Stomach (tissue), 9 donors: ENCODE data around the gene PRR18. TPM values are rescaled to one million over a fixed set of nuclear protein-coding genes. Genes with fewer than 3 reads are reported as not detected.
A peak's percentile ranks its signal among the peaks of the same experiment; 100 is the strongest.

Experiments used
- DNase-seq, 2 donors: peaks; one replicate each; pipeline versions ENCODE4 v3.0.0 to v3.0.0-alpha.2; 2013 to 2019
- H3K27ac ChIP-seq, 5 donors: fragments of 200-600 bp in 4 of 5; sonication (generic) in 4 of 5; one replicate each; pipeline ENCODE4 v1.5.1; 2013 to 2019; ENCODE audit warnings: mild to moderate bottlenecking in 1 of 5, moderate library complexity in 1 of 5
- H3K27me3 ChIP-seq, 3 donors: fragments of 200-600 bp; sonication (generic); one replicate each; pipeline ENCODE4 v1.5.1; 2017 to 2019; ENCODE audit warnings: mixed run types in 1 of 3
- H3K36me3 ChIP-seq, 4 donors: fragments of 200-600 bp; sonication (generic); 1 replicate in 3 of 4; 2 replicates in 1 of 4; pipeline ENCODE4 v1.5.1; 2016 to 2019
- H3K4me1 ChIP-seq, 4 donors: fragments of 200-600 bp; sonication (generic); one replicate each; pipeline ENCODE4 v1.5.1; 2016 to 2019
- H3K4me3 ChIP-seq, 4 donors: fragments of 200-600 bp; sonication (generic) in 3 of 4; one replicate each; pipeline ENCODE4 v1.5.1; 2016 to 2019; ENCODE audit warnings: mild to moderate bottlenecking in 1 of 4
- H3K9me3 ChIP-seq, 4 donors: fragments of 200-600 bp; sonication (generic); one replicate each; pipeline ENCODE4 v1.5.1; 2016 to 2019
- CTCF ChIP-seq, 7 experiments: fragments of 450-650 bp in 4 of 7; fragments of 200-600 bp in 3 of 7; sonication (generic) in 3 of 7; IDR thresholded peaks; one replicate each; pipeline ENCODE4 v1.5.1; 2016 to 2019; ENCODE audit warnings: antibody characterized with exemption in 7 of 7, control low read depth in 2 of 7, mild to moderate bottlenecking in 1 of 7
- EP300 ChIP-seq: sonication (generic); formaldehyde crosslinking; IDR thresholded peaks from one replicate; pipeline ENCODE4 v1.6.1; 2017; ENCODE audit warnings: antibody characterized with exemption
- POLR2A ChIP-seq, 4 donors: fragments of 450-650 bp; IDR thresholded peaks; one replicate each; pipeline ENCODE4 v1.6.1; 2016; ENCODE audit warnings: antibody characterized with exemption in 4 of 4, control low read depth in 2 of 4, mild to moderate bottlenecking in 1 of 4, moderate library complexity in 1 of 4
- POLR2AphosphoS5 ChIP-seq, 3 donors: sonication (generic); formaldehyde crosslinking; IDR thresholded peaks; one replicate each; pipeline ENCODE4 v1.6.1; 2016; ENCODE audit warnings: antibody characterized with exemption in 3 of 3
- WGBS, 5 donors: extraction: QIAGEN DNeasy Blood & Tissue Kit in 3 of 5; methylation state at CpG; one replicate each; pipeline versions ENCODE4 v1.1.5 to v1.1.7; 2013 to 2018; 5-methylcytosine and 5-hydroxymethylcytosine counted together
- intact Hi-C: fragments of 100-400 bp; cut with DNase I; formaldehyde crosslinking; loops from one replicate; pipeline ENCODE4 v1.15.1; 2023; ENCODE audit warnings: low total_unique reads
- polyA plus RNA-seq, 3 donors: library from polyadenylated mRNA; stranded (reverse); fragments of 200-250 nt; gene quantifications; one replicate each; pipeline ENCODE4 v1.2.3, GENCODE V29; 2013
- total RNA-seq, 5 donors: library from RNA; depleted of rRNA; stranded (reverse); fragments of >200 nt; gene quantifications; one replicate each; pipeline versions ENCODE4 v1.1.0 to v1.2.3, GENCODE V29; 2014 to 2016
- donor health status: healthy with polysubstance abuse.
- donor health status: Bipolar disorder and iron deficiency.
- donor health status: healthy.

PRR18 gene
- total and polyA plus RNA-seq, 8 donors = 0.18 TPM; not detected in 7

DNA sequence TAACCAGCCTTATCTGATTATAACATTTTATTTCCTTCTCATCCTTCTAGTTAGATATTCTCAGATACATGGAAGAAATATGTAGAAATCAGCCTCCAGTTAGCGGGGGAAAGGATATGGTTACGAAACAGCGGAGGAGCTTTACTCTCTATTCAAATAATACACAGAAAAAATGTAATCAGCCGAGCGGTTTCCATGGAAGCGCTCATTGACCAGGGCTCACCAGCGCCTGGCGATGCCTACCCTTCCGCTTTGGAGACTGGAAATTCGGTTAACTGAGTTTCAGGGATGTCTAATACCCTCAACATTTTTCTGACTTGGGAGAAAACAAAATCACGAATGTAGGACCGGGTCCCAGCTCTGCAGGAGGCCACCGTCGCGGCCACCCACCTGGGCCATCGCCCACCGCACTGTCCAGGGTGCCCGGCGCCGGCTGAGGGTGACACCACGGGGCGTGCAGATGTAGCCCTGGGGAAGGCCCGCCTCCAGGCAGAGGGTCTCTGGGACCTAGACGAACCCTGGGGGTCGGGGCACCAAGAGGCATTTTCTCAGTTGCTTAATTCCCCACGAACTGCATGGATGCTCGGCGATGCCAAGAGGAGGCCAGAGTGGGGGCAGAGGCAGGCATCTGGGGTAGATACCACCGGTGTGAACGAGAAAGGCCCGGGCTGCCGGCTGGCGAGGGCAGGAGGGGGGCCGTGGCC lies 1.7 kb downstream of the PRR18 start:
- intact Hi-C loops = no loop called here
- WGBS, 5 donors = 40 to 60% (median 47%) methylated on average over 29 to 34 of the region's 34 CpGs
- Histone ChIP-seq H3K36me3 (no peaks in the 10 kb centered on the region), H3K27me3 (peaks cover 8 to 79% (median 37%) of the 10 kb centered on the region in 3 donors), H3K27ac (no peak overlapping the region), H3K9me3 (no peaks in the 10 kb centered on the region), H3K4me1 (peaks cover 18 to 30% (median 27%) of the 10 kb centered on the region in 4 donors), H3K4me3 (peak overlapping the region; percentile 48 to 71 (median 52))
- TF ChIP-seq CTCF (IDR thresholded peaks at IDR 0.05) = no peak
- TF ChIP-seq EP300 = no peak
- no peak for TF ChIP-seq POLR2A (IDR thresholded peaks at IDR 0.05)
- TF ChIP-seq POLR2AphosphoS5 (IDR thresholded peaks at IDR 0.05) = no peak
- peak in 1 of 2 donors; percentile 37 for DNase-seq

DNA sequence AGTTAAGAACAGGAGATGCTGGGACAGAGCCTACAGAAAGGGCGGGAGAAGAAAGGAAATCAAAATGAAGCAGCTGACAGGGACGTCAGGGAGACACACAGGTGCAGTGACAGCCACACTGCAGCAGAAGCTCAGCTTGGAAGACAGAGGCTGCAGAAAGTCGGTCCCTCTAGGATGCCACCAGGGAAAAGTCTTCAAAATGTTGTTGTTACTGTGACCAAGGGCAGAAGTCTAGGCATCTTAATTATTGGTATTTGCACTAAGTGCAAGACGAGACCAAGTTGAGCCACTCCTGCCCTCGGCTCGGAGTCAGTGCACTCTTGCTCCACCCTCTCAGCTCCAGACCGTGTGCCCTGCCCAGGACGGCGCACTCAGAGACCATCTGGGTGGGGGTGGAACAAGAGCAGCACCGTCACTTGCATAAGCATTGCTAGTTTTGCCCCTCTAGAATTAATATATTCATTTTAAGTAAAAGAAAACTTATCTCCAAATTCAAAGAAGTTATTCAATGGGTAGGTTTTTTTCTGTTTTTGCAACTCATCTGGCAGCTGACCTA lies 2.6 kb downstream of the PRR18 start:
- no peak overlapping the region for H3K27ac ChIP-seq
- H3K27me3 ChIP-seq = peaks cover 8 to 85% (median 37%) of the 10 kb centered on the region in 3 donors
- TF ChIP-seq POLR2AphosphoS5 (IDR thresholded peaks at IDR 0.05) = no peak
- no peak for TF ChIP-seq CTCF (IDR thresholded peaks at IDR 0.05)
- TF ChIP-seq POLR2A (IDR thresholded peaks at IDR 0.05) = no peak
- no peak for TF ChIP-seq EP300
- H3K9me3 ChIP-seq = no peaks in the 10 kb centered on the region
- intact Hi-C loops = no loop called here
- H3K4me3 ChIP-seq = no peak overlapping the region
- peaks cover 18 to 30% (median 27%) of the 10 kb centered on the region in 4 donors for H3K4me1 ChIP-seq
- WGBS, 5 donors = 41 to 67% (median 47%) methylated on average over 10 of the region's 10 CpGs
- H3K36me3 ChIP-seq = no peaks in the 10 kb centered on the region
- DNase-seq = no peak

DNA sequence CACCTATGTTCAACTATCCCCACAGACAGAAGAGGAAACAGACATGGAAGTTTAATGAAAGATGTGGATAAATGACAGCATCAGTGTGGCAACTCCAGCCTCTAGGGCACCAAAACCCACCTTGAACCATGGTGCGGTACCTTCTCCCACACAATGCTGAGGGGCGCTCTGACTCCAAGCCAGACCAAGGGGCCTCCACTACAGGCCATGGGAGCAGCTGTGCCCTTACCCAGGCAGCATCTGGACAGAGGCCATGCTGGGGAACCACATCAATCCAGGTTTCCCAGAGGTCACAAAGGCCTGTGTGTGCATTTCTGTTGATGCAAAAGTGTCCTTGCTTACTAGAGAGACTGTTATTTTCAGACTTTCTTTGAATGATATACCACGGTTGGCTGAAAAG lies 4.1 kb downstream of the PRR18 start:
- no peak for TF ChIP-seq POLR2A (IDR thresholded peaks at IDR 0.05)
- no peak for TF ChIP-seq POLR2AphosphoS5 (IDR thresholded peaks at IDR 0.05)
- TF ChIP-seq CTCF (IDR thresholded peaks at IDR 0.05) = no peak
- no peak for TF ChIP-seq EP300
- no peaks in the 10 kb centered on the region for H3K9me3 ChIP-seq
- peaks cover 18 to 27% (median 24%) of the 10 kb centered on the region in 4 donors for H3K4me1 ChIP-seq
- intact Hi-C loops = no loop called here
- DNase-seq = no peak
- H3K4me3 ChIP-seq = no peak overlapping the region
- H3K27ac ChIP-seq = no peak overlapping the region
- no peaks in the 10 kb centered on the region for H3K36me3 ChIP-seq
- peaks cover 8 to 76% (median 37%) of the 10 kb centered on the region in 3 donors for H3K27me3 ChIP-seq
- WGBS, 5 donors = 83 to 91% (median 86%) methylated on average over 3 of the region's 3 CpGs

GRCh38 chr6:166301611-166302529 lies 6.3 kb downstream of the PRR18 start:
- no peaks in the 10 kb centered on the region for H3K36me3 ChIP-seq
- no peak for DNase-seq
- no peaks in the 10 kb centered on the region for H3K9me3 ChIP-seq
- H3K4me1 ChIP-seq = peaks cover under 1 to 4% (median 3%) of the 10 kb centered on the region in 4 donors
- no peak overlapping the region for H3K27ac ChIP-seq
- intact Hi-C loops = no loop called here
- no peak for TF ChIP-seq EP300
- no peak for TF ChIP-seq CTCF (IDR thresholded peaks at IDR 0.05)
- TF ChIP-seq POLR2AphosphoS5 (IDR thresholded peaks at IDR 0.05) = no peak
- TF ChIP-seq POLR2A (IDR thresholded peaks at IDR 0.05) = no peak
- H3K27me3 ChIP-seq = peaks cover 5 to 63% (median 18%) of the 10 kb centered on the region in 3 donors
- WGBS, 5 donors = 84 to 90% (median 86%) methylated on average over 17 of the region's 17 CpGs
- no peak overlapping the region for H3K4me3 ChIP-seq
